HG03108 (cell line): ENCODE measurements around the gene ACP1.

ENCODE experiments used
- ATAC-seq: cut with Tn5 transposase; IDR thresholded peaks from one replicate; pipeline ENCODE4 v1.9.1; 2021; ENCODE audit warnings: moderate library complexity; ENCODE audit not compliant: unreplicated experiment

ACP1 gene

DNA sequence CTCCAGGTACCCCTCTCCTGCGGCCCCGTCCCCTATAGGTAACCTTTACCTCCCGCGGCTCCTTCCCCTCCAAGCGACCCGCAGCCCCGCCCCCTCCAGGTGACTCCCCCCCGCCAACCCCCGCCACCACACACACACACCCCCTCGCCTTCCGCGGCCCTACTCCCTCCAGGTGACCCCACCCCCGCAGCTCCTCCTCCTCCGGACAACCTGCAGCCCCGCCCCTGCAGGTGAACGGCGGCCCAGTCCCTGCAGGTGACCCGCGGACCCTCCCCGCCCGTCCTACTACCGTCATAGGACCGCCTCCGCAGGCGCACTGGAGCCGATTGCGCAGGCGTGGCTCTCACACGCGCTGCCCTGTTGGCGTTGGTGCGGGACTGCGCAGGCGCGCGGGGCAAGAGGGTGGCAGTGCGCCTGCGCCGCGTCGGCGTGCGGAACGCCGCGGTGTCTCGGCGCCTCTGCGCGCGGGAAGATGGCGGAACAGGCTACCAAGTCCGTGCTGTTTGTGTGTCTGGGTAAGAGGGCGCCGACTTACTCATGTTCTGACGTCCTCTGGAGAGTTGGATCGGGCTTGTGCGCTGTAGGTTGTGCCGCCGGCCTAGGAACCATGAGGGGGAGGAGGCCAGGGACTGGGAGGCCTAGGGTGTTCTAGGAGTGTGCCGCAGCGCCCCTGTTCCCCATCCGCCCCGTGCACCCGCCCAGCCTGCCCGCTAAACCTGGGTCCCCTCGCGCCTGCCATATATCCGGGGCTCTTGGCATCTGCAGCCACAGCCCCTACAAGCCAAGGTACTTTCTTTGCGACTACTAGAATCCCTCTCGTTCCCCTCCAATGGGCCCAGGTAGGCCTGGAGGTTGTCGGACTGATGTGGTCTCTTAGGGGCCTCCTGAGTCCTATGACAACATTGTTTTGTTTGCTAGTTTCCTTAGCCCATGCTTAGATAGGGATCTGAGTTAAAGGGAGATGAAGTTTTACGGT is at the start of gene ACP1:
ACP1 (plus strand) TSS at position 455 of the 976 bp plus-strand sequence; CDS start at position 473, 18 bp downstream.
- peak; percentile 90 for ATAC-seq

DNA sequence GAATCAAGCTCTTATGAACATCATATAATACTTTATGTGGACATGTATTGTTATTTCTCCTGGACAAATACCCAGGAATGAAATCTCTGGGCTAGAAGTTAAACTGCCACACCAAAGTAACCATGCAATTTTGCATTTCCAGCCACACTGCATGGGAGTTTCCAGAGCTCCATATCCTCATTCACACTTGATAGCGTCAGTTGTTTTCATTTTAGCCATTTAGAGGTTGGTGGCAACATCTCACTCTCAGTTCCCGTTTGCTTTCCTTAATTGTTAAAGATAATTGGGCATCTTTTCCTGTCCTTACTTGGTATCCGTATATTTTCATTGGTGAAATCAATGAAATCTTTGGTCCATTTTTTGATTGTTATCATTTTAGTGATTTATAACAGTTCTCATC is 48.7 kb upstream of the ACP1 start:
- no peak for ATAC-seq

DNA sequence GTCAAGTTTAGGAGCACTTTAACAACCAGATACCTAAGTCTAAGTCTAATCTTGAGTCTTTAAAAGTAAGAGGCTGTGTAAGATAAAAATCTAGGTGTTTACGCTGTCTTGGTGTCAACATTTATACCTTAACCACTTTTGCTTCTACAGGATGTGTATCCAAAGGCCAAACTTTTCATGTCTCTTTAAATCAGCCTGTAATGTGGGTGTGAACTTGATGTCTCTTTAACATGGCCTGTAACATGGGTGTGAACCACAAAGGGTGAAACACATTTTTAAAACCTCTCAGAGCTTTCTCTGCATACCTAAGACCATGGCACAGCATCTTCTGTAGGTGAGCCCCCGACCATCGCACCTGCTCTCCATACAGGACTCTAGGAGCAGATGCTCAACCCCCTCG is 41.3 kb upstream of the ACP1 start:
- no peak for ATAC-seq

- ATAC-seq, result no peak
Observed at GRCh38 chr2:223971-224760, 40.6 kb upstream of the ACP1 start.

DNA sequence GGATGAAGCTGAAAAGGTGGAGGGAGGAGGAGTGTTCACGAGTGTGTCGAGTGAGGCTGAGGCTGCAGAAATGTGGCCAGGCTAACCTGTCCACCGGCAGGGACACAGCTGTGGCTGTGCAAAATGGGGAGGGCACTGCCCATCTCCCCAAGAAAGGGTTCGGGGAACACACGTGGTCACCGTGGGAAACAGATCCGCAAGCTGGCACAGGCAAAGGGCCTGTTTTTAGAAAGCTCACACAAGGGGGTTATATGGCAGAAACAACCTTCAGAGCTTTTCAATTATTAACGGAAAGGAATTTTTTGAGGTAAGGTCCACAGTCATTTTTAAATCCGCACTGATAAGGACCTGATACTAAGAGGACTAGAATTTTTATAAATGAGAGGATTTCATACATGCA is 36.6 kb upstream of the ACP1 start:
- no peak for ATAC-seq

GRCh38 chr2:228518-229278 is 36.0 kb upstream of the ACP1 start:
- no peak for ATAC-seq

DNA sequence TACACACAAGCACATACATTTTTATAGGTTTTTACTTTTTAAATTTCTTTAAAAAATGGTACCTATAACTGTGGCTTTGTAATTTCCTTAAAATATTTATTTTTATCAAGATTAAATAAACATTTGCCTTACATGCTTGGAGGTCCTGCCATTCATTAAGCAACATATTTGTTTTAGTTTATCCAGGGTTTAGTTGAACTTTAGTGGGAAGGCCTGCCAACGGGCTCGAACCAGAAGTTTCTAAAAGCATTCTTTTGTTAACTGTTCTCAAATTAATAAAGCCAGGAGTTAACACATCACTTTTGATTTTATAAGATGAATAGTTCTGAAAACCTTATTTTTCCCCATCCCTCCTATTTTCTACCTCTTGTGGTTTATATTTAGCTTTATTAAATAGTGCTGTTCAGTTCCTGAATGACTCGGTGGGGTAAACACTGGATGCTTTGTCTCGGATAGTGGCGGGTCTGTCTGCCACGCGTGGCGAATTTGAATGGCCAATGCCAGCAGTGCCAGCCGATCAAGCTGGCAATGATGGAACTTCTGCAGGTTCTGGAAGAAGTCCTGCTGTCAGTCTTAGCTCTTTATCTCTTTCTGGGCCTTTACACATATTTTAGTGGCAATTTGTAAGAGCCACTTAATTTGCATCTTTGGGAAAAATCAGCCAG is 33.1 kb upstream of the ACP1 start:
- no peak for ATAC-seq

DNA sequence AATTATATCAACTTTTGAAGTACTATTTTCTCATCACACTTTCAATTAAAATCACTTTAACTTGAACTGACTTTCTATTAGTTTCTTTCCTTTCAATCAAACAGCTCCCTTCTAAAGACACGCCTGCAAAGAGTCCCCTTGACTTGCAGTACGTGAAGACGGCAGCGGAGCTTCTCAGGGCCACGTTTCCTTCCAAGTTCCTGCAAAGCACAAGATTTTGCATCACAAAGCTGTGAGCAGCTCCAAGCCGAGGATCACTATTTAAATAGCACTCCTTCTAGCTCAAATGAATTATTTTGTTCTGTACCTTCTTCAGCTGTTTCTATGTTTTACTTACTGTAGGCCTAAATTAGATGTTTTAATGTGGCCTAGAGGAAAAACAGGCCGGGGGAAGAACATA is 31.7 kb upstream of the ACP1 start:
- no peak for ATAC-seq

- ATAC-seq, result no peak
Observed at GRCh38 chr2:234421-234820, 30.3 kb upstream of the ACP1 start.

DNA sequence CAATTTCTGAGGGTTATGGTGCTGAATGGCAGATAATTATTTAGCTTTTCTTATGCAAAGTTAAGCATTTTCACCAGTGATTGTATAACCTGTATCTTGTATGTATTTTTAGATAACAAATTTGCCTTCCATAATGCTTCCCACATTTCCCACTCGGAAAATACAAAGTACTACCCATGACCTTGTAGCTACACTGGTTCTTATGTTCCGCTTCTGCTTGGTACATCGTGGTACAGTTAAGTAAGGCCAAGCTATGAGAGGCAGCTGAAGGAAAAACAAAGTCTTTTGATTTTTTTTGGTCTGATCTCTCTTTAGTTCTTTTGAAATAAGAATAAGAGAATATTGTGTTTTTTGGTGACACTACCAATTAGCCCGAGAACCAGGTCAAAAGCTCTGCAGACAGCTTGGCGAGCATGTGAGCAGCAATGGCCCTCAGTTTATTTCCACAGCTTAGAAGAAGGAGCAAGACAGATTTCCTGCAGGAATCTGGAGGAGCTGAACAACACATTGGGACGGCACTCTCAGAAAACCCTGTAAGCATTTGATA is 27.7 kb upstream of the ACP1 start:
- ATAC-seq, result no peak

DNA sequence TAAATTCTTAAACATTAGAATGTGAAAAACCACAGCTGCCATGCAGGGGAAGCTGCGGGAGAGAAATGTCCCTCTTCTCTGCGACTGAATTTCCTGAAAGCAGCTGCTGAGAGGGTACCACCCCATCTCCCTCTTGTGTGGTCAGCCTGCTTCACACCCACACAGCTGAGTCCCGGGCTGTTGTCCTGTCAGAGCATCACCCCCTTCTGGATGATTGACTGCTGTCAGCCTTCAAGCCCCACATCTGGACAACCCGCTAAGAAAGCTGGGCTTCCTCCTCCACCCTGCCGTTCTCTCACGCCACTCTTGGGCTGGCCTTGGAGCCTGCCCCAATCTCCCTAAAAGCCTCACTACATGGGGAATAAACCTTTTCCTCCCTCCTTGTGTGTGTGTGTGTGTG is 26.9 kb upstream of the ACP1 start:
- no peak for ATAC-seq

- ATAC-seq, result no peak
Observed at GRCh38 chr2:238431-238830, 26.3 kb upstream of the ACP1 start.

DNA sequence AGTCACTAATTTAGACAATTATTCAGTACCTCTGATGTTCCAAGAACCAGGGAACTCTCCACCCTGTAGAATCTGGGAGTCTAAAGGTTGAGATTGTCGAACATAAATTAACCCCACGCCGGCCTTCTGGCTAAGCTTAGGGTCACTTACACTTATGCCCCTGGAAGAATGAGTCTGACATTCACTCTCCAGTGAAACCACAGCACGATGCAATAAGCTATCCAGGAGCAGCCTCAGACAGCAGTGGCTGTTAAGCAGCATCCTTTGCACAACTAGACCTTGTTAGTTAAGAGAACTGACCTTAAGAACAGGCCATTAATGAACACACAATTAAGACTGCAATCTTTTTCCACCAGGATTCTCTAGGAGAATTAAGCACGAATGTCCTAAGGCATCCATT is 25.9 kb upstream of the ACP1 start:
- ATAC-seq, result no peak

DNA sequence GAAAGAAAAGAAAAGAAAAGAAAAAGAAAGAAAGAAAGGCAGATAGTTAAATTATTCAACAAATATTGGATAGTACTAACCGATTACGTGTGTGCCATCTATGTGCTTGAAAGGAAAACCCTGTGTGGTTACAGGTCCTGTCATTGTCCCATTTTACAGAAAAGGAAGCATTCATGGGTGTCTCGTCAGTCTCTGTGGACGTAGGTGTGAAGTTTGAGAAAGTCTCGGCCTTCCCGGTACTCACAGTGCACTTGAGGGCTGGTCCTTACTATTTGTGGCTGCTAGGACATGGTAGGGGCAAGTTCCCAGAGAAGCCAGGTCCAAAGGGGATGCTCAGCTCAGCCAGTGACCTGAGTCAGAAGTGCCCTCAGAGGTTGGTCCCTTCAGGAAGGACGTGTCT is 20.2 kb upstream of the ACP1 start:
- ATAC-seq, result no peak

GRCh38 chr2:246489-247144 is 18.1 kb upstream of the ACP1 start:
- no peak for ATAC-seq

- ATAC-seq, result no peak
Observed at GRCh38 chr2:248724-249123, 16.0 kb upstream of the ACP1 start.

DNA sequence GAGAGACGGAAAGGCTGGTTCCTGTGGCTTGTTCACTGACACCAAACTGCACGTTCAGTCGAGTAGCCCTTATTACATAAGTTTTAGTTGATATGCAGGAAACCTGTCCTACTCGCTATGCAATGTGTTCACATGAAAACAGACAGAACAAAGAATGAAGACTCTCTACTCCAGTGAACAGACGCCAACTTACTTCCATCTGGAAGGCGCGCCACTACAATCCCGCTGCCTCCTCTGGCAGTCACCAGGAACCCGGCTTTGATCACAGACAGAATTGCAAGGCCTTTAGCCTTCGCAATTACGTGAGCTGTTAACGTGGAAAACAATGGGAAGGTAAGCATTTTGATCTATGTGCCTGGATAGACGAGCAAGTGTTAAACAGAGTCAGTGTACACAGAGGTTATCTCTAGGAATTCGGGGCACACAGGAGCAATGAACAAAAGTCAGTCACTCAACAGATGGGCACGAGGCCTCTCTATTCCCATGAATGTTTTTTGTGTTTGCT is 15.2 kb upstream of the ACP1 start:
- ATAC-seq, result no peak

- ATAC-seq, result no peak
Observed at GRCh38 chr2:252001-252602, 12.6 kb upstream of the ACP1 start.

GRCh38 chr2:253202-253638 is 11.5 kb upstream of the ACP1 start:
- no peak for ATAC-seq
